KMS-11 (cell line): ENCODE data around the gene GPC4.

Experiments
- H2AFZ ChIP-seq: fragments of 200-600 bp; sonication (generic); 2 replicates; pipeline ENCODE4 v1.6.1; 2016; ENCODE audit warnings: antibody characterized with exemption, mixed run types, low read depth
- H3K27ac ChIP-seq: fragments of 200-600 bp; sonication (generic); 2 replicates; pipeline ENCODE4 v1.6.1; 2016; ENCODE audit warnings: mild to moderate bottlenecking, mixed run types
- H3K27me3 ChIP-seq: fragments of 200-600 bp; sonication (generic); 2 replicates; pipeline ENCODE4 v1.6.1; 2017; ENCODE audit warnings: mild to moderate bottlenecking, low read depth, mixed run types, moderate library complexity; ENCODE audit not compliant: insufficient read depth
- H3K36me3 ChIP-seq: fragments of 200-600 bp; sonication (generic); 2 replicates; pipeline ENCODE4 v1.6.1; 2017; ENCODE audit warnings: mild to moderate bottlenecking, mixed run types; ENCODE audit not compliant: insufficient read depth
- H3K4me1 ChIP-seq: fragments of 200-600 bp; sonication (generic); 2 replicates; pipeline ENCODE4 v1.6.1; 2016; ENCODE audit warnings: mild to moderate bottlenecking, low read depth, mixed run types; ENCODE audit not compliant: poor library complexity, severe bottlenecking
- H3K4me2 ChIP-seq: fragments of 200-600 bp; sonication (generic); 2 replicates; pipeline ENCODE4 v1.7.0; 2016; ENCODE audit warnings: mild to moderate bottlenecking, mixed run types
- H3K4me3 ChIP-seq: fragments of 200-600 bp; sonication (generic); IDR thresholded peaks from 2 replicates; pipeline ENCODE4 v1.6.1; 2017; ENCODE audit warnings: low read depth, low read length, mixed read lengths; ENCODE audit not compliant: insufficient read depth
- H3K79me2 ChIP-seq: fragments of 200-600 bp; sonication (generic); 2 replicates; pipeline ENCODE4 v1.6.1; 2016; ENCODE audit warnings: low read depth, mixed run types; ENCODE audit not compliant: insufficient read depth
- H3K9ac ChIP-seq: fragments of 200-600 bp; sonication (generic); 2 replicates; pipeline ENCODE4 v1.6.1; 2016; ENCODE audit warnings: mild to moderate bottlenecking, mixed run types
- H4K20me1 ChIP-seq: fragments of 200-600 bp; sonication (generic); 2 replicates; pipeline ENCODE4 v1.6.1; 2016; ENCODE audit warnings: mild to moderate bottlenecking, mixed run types; ENCODE audit not compliant: insufficient read depth
- TF ChIP-seq, protein P1 (sequence below): fragments of 200-600 bp; sonication (generic); conservative IDR thresholded peaks from 2 replicates; pipeline ENCODE4 v1.6.1; 2017; ENCODE audit warnings: low read depth, mild to moderate bottlenecking, antibody characterized with exemption, low read length, moderate library complexity, mixed read lengths

The GPC4 gene

DNA sequence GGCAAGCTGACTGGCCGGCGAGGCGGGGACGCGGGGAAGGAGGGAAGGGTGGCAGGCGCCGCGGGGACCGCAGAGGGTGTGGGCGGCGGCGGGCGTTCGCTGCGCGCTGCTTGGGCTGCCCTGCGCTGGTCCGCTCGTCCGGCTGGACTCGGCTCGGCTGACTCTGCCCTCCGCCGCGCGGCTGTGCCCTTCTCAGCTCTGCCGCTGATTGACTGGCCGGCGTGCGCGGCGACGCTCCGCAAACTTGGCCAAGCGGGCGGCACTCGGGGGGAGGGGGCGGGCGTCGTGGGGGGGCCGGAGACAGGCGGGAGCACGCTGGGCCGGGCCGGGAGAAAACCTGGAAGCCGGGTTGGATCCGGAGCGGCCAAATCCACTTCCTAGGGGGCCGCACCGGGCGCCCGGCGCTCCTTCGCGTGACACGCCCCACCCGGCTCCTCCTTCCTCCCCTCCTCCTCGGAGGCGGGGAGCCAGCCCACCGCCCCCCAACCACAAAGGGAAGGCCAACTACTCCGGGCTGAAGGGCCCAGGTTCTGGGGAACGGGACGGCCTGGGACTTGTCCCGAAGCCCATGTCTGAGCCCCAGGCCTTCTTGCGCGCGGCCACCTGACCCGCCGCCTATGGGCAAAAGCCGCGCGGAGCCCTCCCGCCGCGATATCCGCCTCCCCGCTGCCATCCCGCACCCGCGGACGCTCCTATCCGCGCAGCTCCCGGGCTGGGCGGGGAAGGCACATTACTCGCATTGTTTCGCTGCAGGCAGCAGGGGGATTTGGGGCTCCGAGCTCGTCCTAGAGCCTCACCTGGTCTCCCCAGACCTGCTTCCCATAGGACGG lies at the start of gene GPC4:
TSS of gene GPC4 (minus strand) at position 214 of the 830 bp plus-strand sequence. CDS start 524 bp downstream, outside the sequence.
- H3K4me1 ChIP-seq: no peaks in the 10 kb centered on the region
- H4K20me1 ChIP-seq: no peaks in the 10 kb centered on the region
- no peaks in the 10 kb centered on the region for H3K36me3 ChIP-seq
- no peak within 1 kb of the TSS for H3K4me3 ChIP-seq
- H3K4me2 ChIP-seq: peak within 1 kb of the TSS; percentile 36; the same call in 1 of the 2 replicates
- H3K79me2 ChIP-seq: no peaks in the 10 kb centered on the region
- H2AFZ ChIP-seq: peak within 1 kb of the TSS; percentile 71
- H3K27me3 ChIP-seq: no peaks in the 10 kb centered on the region
- TF ChIP-seq, protein P1, sequence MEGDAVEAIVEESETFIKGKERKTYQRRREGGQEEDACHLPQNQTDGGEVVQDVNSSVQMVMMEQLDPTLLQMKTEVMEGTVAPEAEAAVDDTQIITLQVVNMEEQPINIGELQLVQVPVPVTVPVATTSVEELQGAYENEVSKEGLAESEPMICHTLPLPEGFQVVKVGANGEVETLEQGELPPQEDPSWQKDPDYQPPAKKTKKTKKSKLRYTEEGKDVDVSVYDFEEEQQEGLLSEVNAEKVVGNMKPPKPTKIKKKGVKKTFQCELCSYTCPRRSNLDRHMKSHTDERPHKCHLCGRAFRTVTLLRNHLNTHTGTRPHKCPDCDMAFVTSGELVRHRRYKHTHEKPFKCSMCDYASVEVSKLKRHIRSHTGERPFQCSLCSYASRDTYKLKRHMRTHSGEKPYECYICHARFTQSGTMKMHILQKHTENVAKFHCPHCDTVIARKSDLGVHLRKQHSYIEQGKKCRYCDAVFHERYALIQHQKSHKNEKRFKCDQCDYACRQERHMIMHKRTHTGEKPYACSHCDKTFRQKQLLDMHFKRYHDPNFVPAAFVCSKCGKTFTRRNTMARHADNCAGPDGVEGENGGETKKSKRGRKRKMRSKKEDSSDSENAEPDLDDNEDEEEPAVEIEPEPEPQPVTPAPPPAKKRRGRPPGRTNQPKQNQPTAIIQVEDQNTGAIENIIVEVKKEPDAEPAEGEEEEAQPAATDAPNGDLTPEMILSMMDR: no peak
- peak within 1 kb of the TSS; percentile 42; the same call in 1 of the 2 replicates for H3K9ac ChIP-seq
- no peak within 1 kb of the TSS for H3K27ac ChIP-seq

DNA sequence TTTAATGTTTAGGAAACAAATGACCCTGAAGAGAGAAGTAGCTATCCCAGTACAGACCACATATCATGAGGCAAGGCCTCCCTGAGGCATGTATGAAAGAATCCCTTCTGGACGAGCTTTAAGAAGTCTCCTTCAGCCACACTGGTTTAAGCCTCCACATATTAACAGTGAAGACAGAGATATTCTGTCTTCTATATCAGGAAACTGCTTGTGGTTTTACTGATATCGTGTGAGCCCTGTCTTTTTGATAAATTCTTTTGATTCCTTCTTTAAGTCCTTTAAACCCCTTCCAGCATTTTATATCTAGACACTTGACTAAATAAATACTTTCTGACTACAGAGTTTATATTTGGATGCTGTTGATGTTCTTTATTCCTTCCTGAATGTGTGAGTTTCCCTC lies 45.9 kb upstream of the GPC4 start:
- Histone ChIP-seq H3K27ac (no peak overlapping the region), H3K4me3 (no peak overlapping the region), H2AFZ (no peak overlapping the region), H3K79me2 (no peaks in the 10 kb centered on the region), H3K36me3 (no peaks in the 10 kb centered on the region), H3K4me1 (no peaks in the 10 kb centered on the region), H3K4me2 (no peak overlapping the region), H3K9ac (no peak overlapping the region), H4K20me1 (no peaks in the 10 kb centered on the region), H3K27me3 (no peaks in the 10 kb centered on the region)
- TF ChIP-seq, protein P1: no peak

DNA sequence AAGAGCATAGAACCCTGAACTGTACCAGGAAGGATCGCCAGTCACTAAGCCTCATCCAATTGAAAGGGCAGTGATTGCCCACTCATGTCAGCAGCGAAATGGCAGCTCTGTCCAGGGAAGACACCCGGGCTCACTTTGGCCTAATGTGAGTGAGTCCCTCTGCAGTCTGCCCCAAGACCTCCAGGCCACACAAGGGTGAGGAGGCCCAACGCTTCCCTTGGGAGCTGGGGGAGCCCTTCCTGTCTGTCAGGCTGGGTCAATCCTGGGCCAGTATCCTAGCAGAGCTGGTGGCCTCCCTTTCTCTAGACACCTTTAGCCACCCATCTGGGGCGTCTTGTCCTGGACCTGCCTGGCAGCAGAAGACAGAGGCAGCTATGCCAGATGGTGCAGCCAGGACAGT lies 39.6 kb upstream of the GPC4 start:
- Histone ChIP-seq H3K27me3 (no peaks in the 10 kb centered on the region), H3K27ac (no peak overlapping the region), H3K79me2 (no peaks in the 10 kb centered on the region), H3K36me3 (no peaks in the 10 kb centered on the region), H3K9ac (no peak overlapping the region), H3K4me3 (no peak overlapping the region), H3K4me2 (no peak overlapping the region), H4K20me1 (no peaks in the 10 kb centered on the region), H2AFZ (no peak overlapping the region), H3K4me1 (no peaks in the 10 kb centered on the region)
- TF ChIP-seq, protein P1: no peak

DNA sequence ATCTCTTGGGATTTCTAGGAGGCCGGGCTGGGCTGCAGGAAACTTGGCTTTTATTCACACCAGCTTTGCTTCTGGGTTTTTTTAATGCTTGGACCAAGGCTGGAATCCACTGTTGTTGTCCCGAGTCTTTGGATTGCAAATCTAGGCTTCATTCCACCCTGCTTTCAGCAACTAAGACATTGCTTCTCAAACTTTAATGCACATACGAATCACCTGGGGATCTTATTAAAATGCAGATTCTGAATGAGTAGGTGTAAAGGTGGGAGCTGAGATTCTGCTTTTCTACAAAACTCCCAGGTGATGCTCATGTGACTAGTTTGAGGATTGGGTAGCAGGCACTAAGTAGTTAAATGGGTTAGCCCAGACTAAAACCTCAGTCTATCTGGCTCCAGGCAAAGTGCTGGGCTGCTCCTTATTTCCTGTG lies 39.2 kb upstream of the GPC4 start:
- no peak overlapping the region for H2AFZ ChIP-seq
- H3K4me1 ChIP-seq: no peaks in the 10 kb centered on the region
- TF ChIP-seq, protein P1: no peak
- H3K27ac ChIP-seq: no peak overlapping the region
- no peaks in the 10 kb centered on the region for H4K20me1 ChIP-seq
- H3K36me3 ChIP-seq: no peaks in the 10 kb centered on the region
- no peak overlapping the region for H3K4me3 ChIP-seq
- no peak overlapping the region for H3K9ac ChIP-seq
- no peaks in the 10 kb centered on the region for H3K79me2 ChIP-seq
- no peaks in the 10 kb centered on the region for H3K27me3 ChIP-seq
- no peak overlapping the region for H3K4me2 ChIP-seq
